Activated CD8-positive, alpha-beta memory T cell treated with anti-CD3 and anti-CD28 coated beads for 36 hours (primary cell): ENCODE measurements around the gene HOXA2. TPM values are rescaled to one million over a fixed set of nuclear protein-coding genes. Genes with fewer than 3 reads are reported as not detected.

Experiments
- CTCF ChIA-PET: fragments of 350-600 bp; sonication (Branson Sonifier 250); formaldehyde crosslinking; loops from one replicate; lab custom pipeline; 2021; ENCODE audit warnings: antibody characterized with exemption; lab: Charles Lee
- POLR2A ChIA-PET: fragments of 350-600 bp; sonication (Branson Sonifier 250); formaldehyde crosslinking; loops from one replicate; lab custom pipeline; 2021; ENCODE audit warnings: antibody characterized with exemption; lab: Charles Lee
- total RNA-seq, 2 experiments: library from RNA; stranded (reverse); gene quantifications; one replicate each; pipeline ENCODE4 v1.2.3, GENCODE V29; 2021

Gene HOXA2
- total RNA-seq, 2 experiments from 2014 or later, result not detected

DNA sequence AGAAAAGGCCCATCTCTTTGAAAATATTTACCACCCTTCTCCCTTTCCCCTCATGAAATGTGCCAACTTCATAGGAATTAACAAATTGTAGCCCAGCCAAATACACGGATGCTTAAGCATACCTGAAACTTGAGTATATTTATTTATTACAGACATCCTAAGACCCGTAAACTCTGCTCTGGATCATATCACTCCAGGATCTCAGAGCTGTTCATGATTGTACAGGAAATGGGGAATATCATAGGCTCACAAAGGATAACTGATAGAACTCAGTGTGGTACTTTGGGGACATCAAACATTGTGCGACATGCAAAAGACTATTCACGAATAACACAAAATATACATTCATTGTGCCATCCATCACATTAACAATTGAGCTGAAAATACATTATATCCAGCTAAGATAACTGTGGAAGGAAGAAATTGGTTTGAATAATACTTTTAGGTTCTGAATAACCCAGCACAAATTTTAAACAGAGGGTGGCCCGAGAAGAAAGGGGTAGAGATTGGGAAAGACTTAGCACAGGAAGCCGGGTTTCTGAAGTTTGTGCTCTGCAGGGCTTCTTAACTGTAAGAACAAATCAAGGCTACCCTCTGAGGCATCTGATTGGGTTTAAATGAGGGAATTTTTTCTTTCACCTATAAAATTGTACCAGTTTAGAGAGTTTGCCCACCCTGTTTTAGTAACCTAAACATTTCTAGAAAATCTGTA, 9.1 kb downstream of the HOXA2 start:
- POLR2A ChIA-PET, result no interaction called here
- CTCF ChIA-PET, result interaction anchor here (0.9 kb wide), 1 partner anchor 47 kb away, joined by 3 read pairs; no protein-coding TSS in a partner anchor

- ChIA-PET CTCF (interaction anchor here (0.9 kb wide), 1 partner anchor 48 kb away, joined by 3 read pairs; no protein-coding TSS in a partner anchor), POLR2A (no interaction called here)
Measured at GRCh38 chr7:27092819-27093110, 9.7 kb downstream of the HOXA2 start.

DNA sequence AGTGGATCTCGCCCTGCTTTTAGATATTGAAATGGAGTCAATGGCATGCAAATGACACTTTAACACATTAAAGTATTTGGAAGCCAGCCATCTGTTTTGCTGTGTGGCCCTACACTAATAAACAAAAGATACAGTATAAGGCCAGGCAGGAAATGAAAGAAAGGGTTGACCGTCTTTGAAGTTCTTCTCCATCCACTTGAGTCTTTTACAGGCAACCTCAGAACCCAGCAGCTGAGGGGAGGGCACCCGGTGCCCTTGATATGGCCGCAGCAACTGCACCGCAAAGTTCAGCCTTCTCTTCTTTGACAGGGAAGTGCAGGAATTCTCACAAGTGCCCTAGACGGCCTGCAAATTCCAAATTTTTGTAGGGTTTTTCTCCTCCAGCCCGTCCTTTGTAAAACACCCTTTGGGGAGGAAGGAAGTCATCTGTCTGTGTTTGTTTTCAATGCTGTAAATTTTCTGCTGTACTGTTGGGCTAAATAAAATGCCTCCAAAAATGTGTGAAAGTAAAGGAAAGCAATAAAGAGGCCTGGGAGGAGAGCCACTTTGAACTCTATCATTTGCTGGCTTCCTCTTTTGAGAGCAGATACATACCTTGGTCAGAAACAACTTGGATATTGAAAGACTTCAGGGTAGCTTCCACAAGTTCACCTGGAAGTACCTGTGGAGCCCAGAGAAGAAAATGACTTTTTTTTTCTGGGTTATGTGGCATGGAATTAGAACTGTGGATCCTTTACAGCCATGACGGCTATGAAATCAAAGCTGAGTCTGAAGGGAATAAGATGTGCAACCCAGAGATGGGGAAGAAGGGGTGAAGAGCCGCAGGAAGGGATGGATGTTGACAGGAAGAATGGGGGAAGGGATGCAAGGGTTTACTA, 10.3 kb downstream of the HOXA2 start:
- ChIA-PET POLR2A (no interaction called here), CTCF (interaction anchor here (0.9 kb wide), 1 partner anchor 48 kb away, joined by 3 read pairs; no protein-coding TSS in a partner anchor)

GRCh38 chr7:27091105-27091504, 11.4 kb downstream of the HOXA2 start:
- CTCF ChIA-PET, result no interaction called here
- POLR2A ChIA-PET, result no interaction called here

DNA sequence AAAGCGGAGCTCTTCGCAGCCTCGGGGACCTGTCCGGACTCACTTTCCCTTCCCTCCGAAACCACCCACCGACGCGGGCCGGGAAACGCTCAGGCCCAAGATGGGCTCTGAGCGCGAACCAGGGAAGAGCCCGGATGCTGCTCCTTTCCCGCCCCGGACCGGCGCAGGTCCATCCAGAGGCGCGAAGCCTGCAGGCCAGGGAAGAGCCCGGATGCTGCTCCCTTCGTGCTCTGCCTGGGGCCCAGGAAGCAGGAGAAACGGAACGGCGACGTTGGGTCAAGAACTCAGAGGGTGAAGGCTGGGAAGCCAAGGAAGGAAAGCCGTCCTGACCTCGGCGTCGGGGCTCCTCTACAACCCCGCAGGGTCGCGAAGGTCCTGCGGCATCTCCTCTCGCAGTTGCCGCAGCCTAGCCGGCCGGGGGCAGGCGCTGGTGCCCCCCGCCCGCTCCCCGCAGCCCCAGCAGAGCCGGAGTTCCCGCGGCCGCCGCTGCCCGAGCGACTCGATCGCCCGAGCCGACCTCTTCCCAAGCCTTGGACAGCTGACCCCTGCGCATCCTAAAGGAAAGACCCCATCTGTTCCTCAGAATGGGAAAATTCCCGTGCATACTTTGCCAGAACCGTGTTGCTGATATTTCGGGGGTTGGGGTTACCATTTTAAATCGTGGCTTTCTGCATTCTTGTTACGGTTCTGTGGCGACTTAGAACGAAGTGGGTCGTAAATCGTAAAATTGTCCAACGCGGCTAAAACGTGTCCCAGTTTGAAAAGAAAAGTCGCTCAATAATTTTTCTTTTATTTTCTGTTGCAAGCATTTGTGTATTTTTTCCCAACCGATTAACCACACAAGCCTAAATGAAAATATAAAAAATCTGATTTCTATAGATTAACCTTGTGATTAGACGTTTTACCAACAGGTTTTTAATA, 14.2 kb downstream of the HOXA2 start:
- ChIA-PET POLR2A (no interaction called here), CTCF (no interaction called here)

DNA sequence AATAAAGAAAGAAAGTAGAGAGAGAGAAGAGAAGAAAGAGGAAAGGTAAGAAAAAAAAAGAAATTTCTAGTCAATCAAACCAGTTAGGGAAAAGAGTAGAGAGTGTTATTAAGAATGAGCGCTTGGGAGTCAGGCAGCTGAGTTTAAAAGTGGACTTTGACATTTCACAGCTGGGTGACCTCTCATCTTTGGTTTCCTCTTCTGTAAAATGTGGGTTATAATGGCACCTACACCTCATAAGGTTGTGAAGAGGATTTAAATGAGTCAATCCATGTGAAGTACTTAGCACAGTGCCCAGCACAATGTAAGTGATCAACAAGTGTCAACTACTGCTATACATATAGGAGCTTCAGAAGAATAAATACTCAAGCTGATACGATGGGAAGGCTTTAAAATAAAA, 18.8 kb downstream of the HOXA2 start:
- ChIA-PET POLR2A (no interaction called here), CTCF (no interaction called here)

- POLR2A ChIA-PET, result no interaction called here
- CTCF ChIA-PET, result no interaction called here
Measured at GRCh38 chr7:27082171-27082570, 20.3 kb downstream of the HOXA2 start.

- ChIA-PET POLR2A (no interaction called here), CTCF (no interaction called here)
Measured at GRCh38 chr7:27080844-27081436, 21.5 kb downstream of the HOXA2 start.

DNA sequence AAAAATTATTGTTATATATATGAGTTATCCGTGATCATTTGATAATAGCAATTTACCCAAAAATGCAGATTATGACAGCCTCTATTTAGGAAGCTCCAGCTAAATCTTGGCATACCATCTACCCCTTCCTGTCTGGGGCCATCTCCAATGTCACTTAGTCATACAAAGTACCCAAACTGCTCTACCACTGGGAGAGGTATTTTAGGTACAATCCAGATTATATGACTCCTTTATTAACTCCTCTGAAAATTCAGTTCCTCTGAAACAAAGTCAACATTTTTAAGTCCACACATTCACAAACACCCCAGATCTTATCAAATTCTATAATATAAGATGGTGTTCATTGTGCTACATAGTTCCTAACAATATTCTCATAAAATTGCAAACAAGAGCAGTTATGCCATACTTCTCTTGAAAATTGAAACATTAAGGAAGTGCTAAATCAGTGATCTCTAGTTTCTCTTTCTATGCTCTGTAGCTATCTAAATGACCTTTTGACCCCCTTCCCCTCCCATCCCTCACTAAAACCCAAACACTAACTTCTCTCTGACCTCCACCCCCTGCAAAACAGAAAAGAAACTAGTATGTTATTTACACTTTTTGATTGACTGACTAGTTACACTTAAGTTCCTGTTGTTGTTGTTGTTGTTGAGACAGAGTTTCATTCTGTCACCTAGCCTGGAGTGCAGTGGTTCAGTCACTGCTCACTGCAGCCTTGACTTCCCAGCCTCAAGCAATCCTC, 23.1 kb downstream of the HOXA2 start:
- CTCF ChIA-PET, result no interaction called here
- POLR2A ChIA-PET, result no interaction called here

GRCh38 chr7:27078616-27079233, 23.8 kb downstream of the HOXA2 start:
- CTCF ChIA-PET, result no interaction called here
- POLR2A ChIA-PET, result no interaction called here

GRCh38 chr7:27073076-27073475, 29.4 kb downstream of the HOXA2 start:
- POLR2A ChIA-PET, result interaction anchor here (0.7 kb wide), 1 partner anchor 20 kb away, joined by 7 read pairs; no protein-coding TSS in a partner anchor
- CTCF ChIA-PET, result no interaction called here

- ChIA-PET CTCF (no interaction called here), POLR2A (no interaction called here)
Measured at GRCh38 chr7:27071622-27072390, 30.7 kb downstream of the HOXA2 start.

DNA sequence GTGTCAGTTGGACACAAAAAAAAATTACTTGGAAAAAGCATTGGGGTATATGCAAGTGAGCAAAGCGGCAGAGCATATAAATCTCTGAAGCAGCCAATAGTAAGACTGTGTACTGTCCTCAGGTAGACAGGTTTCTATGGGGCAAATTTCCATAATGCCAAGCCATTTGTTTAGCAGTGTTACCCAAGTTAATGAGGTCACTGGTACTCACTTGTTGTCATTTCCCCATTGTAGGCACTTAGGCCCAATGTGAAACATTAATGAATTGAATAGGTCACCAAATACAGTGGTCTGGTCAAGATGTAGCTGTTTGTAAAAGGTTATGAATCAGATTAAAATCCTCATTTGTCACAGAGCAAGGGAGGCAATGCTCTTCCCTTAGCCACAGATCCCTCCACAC, 34.2 kb downstream of the HOXA2 start:
- ChIA-PET CTCF (no interaction called here), POLR2A (no interaction called here)

GRCh38 chr7:27066148-27066547, 36.3 kb downstream of the HOXA2 start:
- ChIA-PET CTCF (no interaction called here), POLR2A (no interaction called here)

GRCh38 chr7:27065709-27066108, 36.8 kb downstream of the HOXA2 start:
- POLR2A ChIA-PET, result no interaction called here
- CTCF ChIA-PET, result no interaction called here

- POLR2A ChIA-PET, result no interaction called here
- CTCF ChIA-PET, result no interaction called here
Measured at GRCh38 chr7:27064661-27065060, 37.8 kb downstream of the HOXA2 start.

DNA sequence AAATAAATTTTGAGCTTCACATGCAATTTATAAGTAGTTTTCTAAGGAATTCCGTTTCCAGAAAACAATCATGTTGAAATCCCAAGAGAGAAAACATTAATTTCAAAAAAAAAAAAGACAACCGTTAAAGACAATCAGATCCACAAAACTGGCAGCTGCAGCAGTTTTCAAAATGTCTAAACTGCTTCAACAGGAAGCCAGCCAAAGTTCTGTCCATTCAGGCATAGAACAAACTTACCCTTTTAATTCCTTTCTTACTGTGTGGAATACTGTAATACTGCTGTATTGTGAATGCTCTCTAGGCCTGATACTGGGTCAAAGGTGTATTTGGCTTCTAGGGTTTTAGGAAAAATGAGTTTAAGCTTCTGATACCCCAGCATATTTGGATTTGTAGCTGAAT, 38.3 kb downstream of the HOXA2 start:
- POLR2A ChIA-PET, result interaction anchor here (0.6 kb wide), 1 partner anchor 136 kb away, joined by 3 read pairs; the partner anchor contains the start of gene HOXA13
- CTCF ChIA-PET, result interaction anchor here (0.7 kb wide), 1 partner anchor 177 kb away, joined by 4 read pairs; no protein-coding TSS in a partner anchor
